GM21526 (cell line): ENCODE data around the gene C12orf76.
A peak's percentile ranks its signal among the peaks of the same experiment; 100 is the strongest.

ENCODE experiments used
- ATAC-seq: cut with Tn5 transposase; IDR thresholded peaks from one replicate; pipeline ENCODE4 v1.9.1; 2021; ENCODE audit warnings: moderate library complexity; ENCODE audit not compliant: unreplicated experiment, low FRiP score

The C12orf76 gene

GRCh38 chr12:109998241-109998903 is 50.0 kb downstream of the C12orf76 start:
- ATAC-seq, result no peak

- no peak for ATAC-seq
Measured at GRCh38 chr12:109997393-109997792, 50.9 kb downstream of the C12orf76 start.

GRCh38 chr12:109996483-109996853 is 51.9 kb downstream of the C12orf76 start:
- ATAC-seq, result no peak

- peak; percentile 51 for ATAC-seq
Measured at GRCh38 chr12:109995686-109996482, 52.4 kb downstream of the C12orf76 start, which contains the start of gene GIT2. GIT2 (minus strand) TSS chr12:109996368; CDS start chr12:109996224, 144 bp downstream.

- ATAC-seq, result no peak
Measured at GRCh38 chr12:109995361-109995685, 53.0 kb downstream of the C12orf76 start.

- no peak for ATAC-seq
Measured at GRCh38 chr12:109994401-109995175, 53.7 kb downstream of the C12orf76 start.

GRCh38 chr12:109993091-109993490 is 55.2 kb downstream of the C12orf76 start:
- no peak for ATAC-seq

- no peak for ATAC-seq
Measured at GRCh38 chr12:109991586-109991985, 56.7 kb downstream of the C12orf76 start.
